Measurements from ENCODE around the gene TRMT61B.

TRMT61B gene

DNA sequence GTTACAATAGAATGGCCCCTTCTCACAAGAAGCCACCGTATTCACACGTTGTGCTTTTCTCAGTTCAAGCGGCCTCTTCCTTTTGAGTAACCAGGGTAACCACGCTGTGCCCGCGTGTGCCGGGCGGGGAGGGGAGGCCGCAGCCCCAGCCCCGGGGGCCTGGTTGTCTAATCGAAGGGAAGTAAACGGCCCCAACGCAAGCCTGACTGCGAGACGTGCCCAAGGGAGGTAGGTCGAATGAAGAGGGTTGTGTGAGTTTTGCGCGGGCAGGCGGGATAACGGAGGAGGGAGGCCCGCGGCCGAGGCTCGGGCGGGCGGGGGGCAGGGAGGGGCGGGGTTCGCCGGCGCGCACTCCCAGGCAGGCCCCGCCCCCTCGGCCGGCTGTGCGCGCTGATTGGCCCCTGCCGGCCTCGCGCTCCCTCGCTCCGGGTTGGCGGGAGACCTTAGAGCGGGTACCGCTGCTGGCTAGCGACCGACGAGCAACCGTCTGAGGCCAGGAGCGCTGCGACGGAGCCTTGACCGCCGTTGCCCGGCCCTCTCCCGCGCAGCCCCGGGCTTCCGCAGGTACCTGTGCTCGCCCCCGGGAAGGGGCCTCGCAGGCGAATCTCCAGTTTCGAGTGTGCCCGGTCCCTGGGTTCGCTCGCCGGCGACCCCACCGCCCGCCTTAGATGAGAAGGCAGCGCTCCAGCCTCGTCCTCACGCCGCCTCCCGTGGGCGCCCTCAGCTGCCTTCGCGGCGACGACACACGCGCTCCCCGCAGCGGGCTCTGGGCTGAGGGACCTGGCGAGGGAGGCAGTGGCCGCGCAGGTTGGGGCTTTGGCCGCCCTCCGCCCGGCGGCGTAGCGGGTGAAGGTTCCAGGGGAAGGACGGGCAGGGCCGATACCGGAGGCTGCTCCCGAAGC, 59.5 kb downstream of the TRMT61B start, which contains the start of gene SPDYA:
Gene SPDYA, plus strand, starts transcription at position 451 of the 902 bp plus-strand sequence. CDS start 5,181 bp downstream, outside the sequence.
- ChIA-PET CTCF (interaction anchor here (1.3 to 3.3 kb wide), 3 partner anchors 9 to 216 kb away, joined by 3 to 13 read pairs (median 3); no protein-coding TSS in a partner anchor), POLR2A (no interaction called here)
- Histone ChIP-seq H3K9me3 (ENCODE audit: control extremely low read depth in 1 of 5, control insufficient read depth in 4 of 5, insufficient read depth in 2 of 5, low read depth in 1 of 5, low read length in 4 of 5) (no peaks in the 10 kb centered on the region), H3K27me3 (replicated peaks in 2 of 5; ENCODE audit: control insufficient read depth in 4 of 5, insufficient read depth in 5 of 5, low read length in 4 of 5) (peaks cover 0 to 2% (median 0%) of the 10 kb centered on the region in 5 experiments), H3K4me1 (ENCODE audit: control extremely low read depth in 1 of 4, control insufficient read depth in 4 of 4, insufficient read depth in 4 of 4, low read length in 3 of 4) (peaks cover 5 to 13% (median 12%) of the 10 kb centered on the region in 4 experiments), H3K4me3 (ENCODE audit: control insufficient read depth in 1 of 7, extremely low read depth in 1 of 7, insufficient read depth in 4 of 7, low read depth in 2 of 7, low read length in 6 of 7) (peak within 1 kb of the TSS; percentile 33 to 82 (median 65)), H3K36me3 (ENCODE audit: control insufficient read depth in 4 of 4, insufficient read depth in 4 of 4, low read length in 3 of 4) (peaks cover 0 to 5% (median under 1%) of the 10 kb centered on the region in 4 experiments), H3K27ac (ENCODE audit: insufficient read depth in 1 of 2, low read depth in 1 of 2, low read length in 2 of 2, poor library complexity in 1 of 2, severe bottlenecking in 2 of 2) (no peak within 1 kb of the TSS)
- peak; percentile 73 to 90 (median 87) for DNase-seq
- WGBS (ENCODE audit: insufficient coverage) = 5% methylated on average over 68 of the region's 97 CpGs

DNA sequence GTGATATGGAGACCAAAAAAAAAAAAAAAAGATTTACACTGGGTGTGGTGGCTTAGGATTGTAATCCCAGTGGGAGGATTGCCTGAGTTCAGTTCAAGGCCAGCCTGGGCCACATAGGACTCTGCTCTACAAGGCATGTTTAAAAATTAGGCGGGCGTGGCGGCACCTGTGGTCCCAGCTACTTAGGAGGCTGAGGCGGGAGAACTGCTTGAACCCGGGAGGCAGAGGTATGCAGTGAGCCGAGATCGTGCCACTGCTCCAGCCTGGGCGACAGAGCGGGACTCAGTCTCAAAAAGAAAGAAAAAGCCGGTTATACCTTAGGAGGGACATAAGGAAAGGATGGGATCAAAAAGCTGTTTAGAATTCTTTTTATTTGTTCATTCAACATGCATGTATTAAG, 60.2 kb downstream of the TRMT61B start:
- H3K4me1 ChIP-seq (ENCODE audit: control extremely low read depth in 1 of 4, control insufficient read depth in 4 of 4, insufficient read depth in 4 of 4, low read length in 3 of 4) = peaks cover 5 to 13% (median 12%) of the 10 kb centered on the region in 4 experiments
- DNase-seq = no peak
- no peaks in the 10 kb centered on the region for H3K9me3 ChIP-seq (ENCODE audit: control extremely low read depth in 1 of 5, control insufficient read depth in 4 of 5, insufficient read depth in 2 of 5, low read depth in 1 of 5, low read length in 4 of 5)
- peaks cover 0 to 2% (median 0%) of the 10 kb centered on the region in 5 experiments for H3K27me3 ChIP-seq (replicated peaks in 2 of 5; ENCODE audit: control insufficient read depth in 4 of 5, insufficient read depth in 5 of 5, low read length in 4 of 5)
- peak overlapping the region in 5 of 7 experiments; percentile 51 to 82 (median 69) for H3K4me3 ChIP-seq (ENCODE audit: control insufficient read depth in 1 of 7, extremely low read depth in 1 of 7, insufficient read depth in 4 of 7, low read depth in 2 of 7, low read length in 6 of 7)
- CTCF ChIA-PET = interaction anchor here (3.3 kb wide), 1 partner anchor 10 kb away, joined by 13 read pairs; no protein-coding TSS in a partner anchor
- POLR2A ChIA-PET = interaction anchor here (0.6 kb wide), 1 partner anchor 280 kb away, joined by 3 read pairs; no protein-coding TSS in a partner anchor
- peaks cover 0 to 9% (median 2%) of the 10 kb centered on the region in 4 experiments for H3K36me3 ChIP-seq (ENCODE audit: control insufficient read depth in 4 of 4, insufficient read depth in 4 of 4, low read length in 3 of 4)
- WGBS (ENCODE audit: insufficient coverage) = 78% methylated on average over 5 of the region's 10 CpGs
- H3K27ac ChIP-seq (ENCODE audit: insufficient read depth in 1 of 2, low read depth in 1 of 2, low read length in 2 of 2, poor library complexity in 1 of 2, severe bottlenecking in 2 of 2) = no peak overlapping the region

DNA sequence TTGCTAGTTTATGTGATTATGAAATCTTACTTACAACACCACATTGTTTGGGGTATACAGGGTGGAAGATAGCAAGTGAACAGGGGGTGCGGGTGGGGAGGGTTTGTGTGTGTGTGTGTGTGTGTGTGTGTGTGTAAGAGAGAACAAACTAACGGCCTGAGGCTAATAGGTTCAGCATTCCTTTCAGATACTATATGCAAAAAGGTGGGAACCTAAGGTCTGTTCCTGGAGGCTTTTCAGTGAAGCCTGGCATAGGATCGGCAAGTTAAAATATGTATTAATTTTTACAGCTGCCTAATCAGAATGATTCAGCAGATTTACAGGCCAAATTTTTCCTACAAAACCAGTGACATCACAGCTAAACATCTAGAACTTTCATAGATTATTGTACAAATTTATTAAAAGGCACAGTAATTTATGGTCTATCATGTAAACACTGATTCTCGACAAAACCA, 67.1 kb downstream of the TRMT61B start:
- Histone ChIP-seq H3K27ac (ENCODE audit: insufficient read depth in 1 of 2, low read depth in 1 of 2, low read length in 2 of 2, poor library complexity in 1 of 2, severe bottlenecking in 2 of 2) (peak overlapping the region; percentile 17 to 43), H3K4me3 (ENCODE audit: control insufficient read depth in 1 of 7, extremely low read depth in 1 of 7, insufficient read depth in 4 of 7, low read depth in 2 of 7, low read length in 6 of 7) (peak overlapping the region in 1 of 7 experiments; percentile 4), H3K27me3 (replicated peaks in 2 of 5; ENCODE audit: control insufficient read depth in 4 of 5, insufficient read depth in 5 of 5, low read length in 4 of 5) (no peaks in the 10 kb centered on the region), H3K9me3 (ENCODE audit: control extremely low read depth in 1 of 5, control insufficient read depth in 4 of 5, insufficient read depth in 2 of 5, low read depth in 1 of 5, low read length in 4 of 5) (no peaks in the 10 kb centered on the region), H3K4me1 (ENCODE audit: control extremely low read depth in 1 of 4, control insufficient read depth in 4 of 4, insufficient read depth in 4 of 4, low read length in 3 of 4) (peaks cover 0 to 7% (median 2%) of the 10 kb centered on the region in 4 experiments), H3K36me3 (ENCODE audit: control insufficient read depth in 4 of 4, insufficient read depth in 4 of 4, low read length in 3 of 4) (peaks cover 10 to 34% (median 24%) of the 10 kb centered on the region in 4 experiments)
- WGBS (ENCODE audit: insufficient coverage) = no CpG with 5 or more reads among the region's 4 CpGs
- DNase-seq = peak; percentile 25 to 53 (median 53)
- POLR2A ChIA-PET = no interaction called here
- CTCF ChIA-PET = interaction anchor here (0.6 to 1.4 kb wide), 5 partner anchors 12 to 236 kb away, joined by 3 to 6 read pairs (median 3); no protein-coding TSS in a partner anchor

DNA sequence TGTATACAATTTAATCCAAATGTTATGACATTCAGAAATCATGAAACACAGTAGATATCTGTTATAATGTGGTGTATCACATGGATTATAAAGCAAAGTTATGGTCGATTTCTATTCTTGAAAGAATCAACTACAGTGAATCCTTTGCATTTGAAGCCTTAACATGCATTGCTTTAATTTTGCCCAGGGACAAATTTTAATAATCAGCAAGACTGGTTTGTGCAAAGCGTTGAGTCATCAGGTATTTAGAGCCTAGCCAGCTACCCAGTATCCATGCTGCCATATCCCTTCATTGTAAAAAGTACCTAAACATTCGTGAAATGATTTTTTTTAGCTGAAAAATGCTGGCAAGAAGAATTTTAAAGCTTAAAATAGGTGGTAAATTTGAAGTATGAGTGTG, 68.4 kb downstream of the TRMT61B start:
- ChIA-PET CTCF (interaction anchor here (1.1 to 1.6 kb wide), 4 partner anchors 12 to 235 kb away, joined by 3 to 6 read pairs (median 4); no protein-coding TSS in a partner anchor), POLR2A (no interaction called here)
- DNase-seq = no peak
- Histone ChIP-seq H3K4me3 (ENCODE audit: control insufficient read depth in 1 of 7, extremely low read depth in 1 of 7, insufficient read depth in 4 of 7, low read depth in 2 of 7, low read length in 6 of 7) (no peak overlapping the region), H3K27me3 (replicated peaks in 2 of 5; ENCODE audit: control insufficient read depth in 4 of 5, insufficient read depth in 5 of 5, low read length in 4 of 5) (no peaks in the 10 kb centered on the region), H3K36me3 (ENCODE audit: control insufficient read depth in 4 of 4, insufficient read depth in 4 of 4, low read length in 3 of 4) (peaks cover 20 to 46% (median 34%) of the 10 kb centered on the region in 4 experiments), H3K9me3 (ENCODE audit: control extremely low read depth in 1 of 5, control insufficient read depth in 4 of 5, insufficient read depth in 2 of 5, low read depth in 1 of 5, low read length in 4 of 5) (peaks cover 0 to 6% (median 0%) of the 10 kb centered on the region in 5 experiments), H3K27ac (ENCODE audit: insufficient read depth in 1 of 2, low read depth in 1 of 2, low read length in 2 of 2, poor library complexity in 1 of 2, severe bottlenecking in 2 of 2) (no peak overlapping the region), H3K4me1 (ENCODE audit: control extremely low read depth in 1 of 4, control insufficient read depth in 4 of 4, insufficient read depth in 4 of 4, low read length in 3 of 4) (peaks cover 0 to 7% (median 2%) of the 10 kb centered on the region in 4 experiments)
- 93% methylated on average over 2 of the region's 3 CpGs for WGBS (ENCODE audit: insufficient coverage)

Measured in common myeloid progenitor, CD34-positive (primary cell).